GM23338 (cell line): ENCODE results near the gene ARMC9.

Experiments
- CREB1 ChIP-seq: fragments of 250-450 bp; sonication (Bioruptor Pico); IDR thresholded peaks from 2 replicates; pipeline ENCODE4 v1.5.0; 2020; ENCODE audit warnings: low read depth, mild to moderate bottlenecking, moderate library complexity
- EZH2 ChIP-seq: fragments of 200-600 bp; sonication (generic); IDR thresholded peaks from one replicate; pipeline ENCODE4 v1.8.0; 2017; ENCODE audit warnings: antibody characterized with exemption, mild to moderate bottlenecking, low read depth; ENCODE audit not compliant: unreplicated experiment
- EZH2phosphoT487 ChIP-seq: fragments of 200-600 bp; sonication (generic); IDR thresholded peaks from one replicate; pipeline ENCODE4 v1.8.1; 2018; ENCODE audit warnings: antibody characterized with exemption; ENCODE audit not compliant: unreplicated experiment
- JUNB ChIP-seq: IDR thresholded peaks from one replicate; pipeline ENCODE4 v1.6.1; 2016; ENCODE audit warnings: antibody characterized with exemption; ENCODE audit not compliant: unreplicated experiment
- POLR2AphosphoS5 ChIP-seq: IDR thresholded peaks from 2 replicates; pipeline ENCODE4 v1.6.1; 2016; ENCODE audit warnings: antibody characterized with exemption, low read depth
- REST ChIP-seq: IDR thresholded peaks from one replicate; pipeline ENCODE4 v1.6.1; 2018; ENCODE audit warnings: antibody characterized with exemption; ENCODE audit not compliant: unreplicated experiment
- STAT1 ChIP-seq: IDR thresholded peaks from one replicate; pipeline ENCODE4 v1.6.1; 2016; ENCODE audit warnings: antibody characterized with exemption; ENCODE audit not compliant: unreplicated experiment
- ZNF114 ChIP-seq: fragments of 250-450 bp; sonication (Bioruptor Pico); IDR thresholded peaks from 2 replicates; pipeline ENCODE4 v1.5.0; 2020; ENCODE audit warnings: mild to moderate bottlenecking, moderate library complexity
- ZNF331 ChIP-seq: fragments of 250-450 bp; sonication (Bioruptor Pico); IDR thresholded peaks from 2 replicates; pipeline ENCODE4 v1.5.0; 2020; ENCODE audit warnings: low read depth, mild to moderate bottlenecking, moderate library complexity
- ZNF462 ChIP-seq: fragments of 250-450 bp; sonication (Bioruptor Pico); IDR thresholded peaks from 2 replicates; pipeline ENCODE4 v1.5.0; 2020; ENCODE audit warnings: mild to moderate bottlenecking, moderate library complexity
- TF ChIP-seq, protein P1 (sequence below), 2 experiments: fragments of 200-600 bp in 1 of 2; sonication (generic) in 1 of 2; conservative IDR thresholded peaks; 2 replicates each; pipeline versions ENCODE4 v1.5.1 to v1.6.1; 2016 to 2017; ENCODE audit warnings: antibody characterized with exemption in 2 of 2, low read depth in 2 of 2, mild to moderate bottlenecking in 2 of 2, moderate library complexity in 1 of 2

- TF ChIP-seq, protein P1, sequence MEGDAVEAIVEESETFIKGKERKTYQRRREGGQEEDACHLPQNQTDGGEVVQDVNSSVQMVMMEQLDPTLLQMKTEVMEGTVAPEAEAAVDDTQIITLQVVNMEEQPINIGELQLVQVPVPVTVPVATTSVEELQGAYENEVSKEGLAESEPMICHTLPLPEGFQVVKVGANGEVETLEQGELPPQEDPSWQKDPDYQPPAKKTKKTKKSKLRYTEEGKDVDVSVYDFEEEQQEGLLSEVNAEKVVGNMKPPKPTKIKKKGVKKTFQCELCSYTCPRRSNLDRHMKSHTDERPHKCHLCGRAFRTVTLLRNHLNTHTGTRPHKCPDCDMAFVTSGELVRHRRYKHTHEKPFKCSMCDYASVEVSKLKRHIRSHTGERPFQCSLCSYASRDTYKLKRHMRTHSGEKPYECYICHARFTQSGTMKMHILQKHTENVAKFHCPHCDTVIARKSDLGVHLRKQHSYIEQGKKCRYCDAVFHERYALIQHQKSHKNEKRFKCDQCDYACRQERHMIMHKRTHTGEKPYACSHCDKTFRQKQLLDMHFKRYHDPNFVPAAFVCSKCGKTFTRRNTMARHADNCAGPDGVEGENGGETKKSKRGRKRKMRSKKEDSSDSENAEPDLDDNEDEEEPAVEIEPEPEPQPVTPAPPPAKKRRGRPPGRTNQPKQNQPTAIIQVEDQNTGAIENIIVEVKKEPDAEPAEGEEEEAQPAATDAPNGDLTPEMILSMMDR (conservative IDR thresholded peaks at IDR 0.05; ENCODE audit: low read depth in 2 of 2) = no peak
- TF ChIP-seq REST (no peak), EZH2phosphoT487 (no peak), CREB1 (CRISPR knock-in tag) (no peak), EZH2 (no peak), POLR2AphosphoS5 (no peak), ZNF114 (CRISPR knock-in tag) (no peak), JUNB (no peak), ZNF462 (CRISPR knock-in tag) (no peak), STAT1 (no peak), ZNF331 (CRISPR knock-in tag) (no peak)
Observed at GRCh38 chr2:231295363-231295655, 96.9 kb downstream of the ARMC9 start.
